Neural progenitor cell (in vitro differentiated cells): ENCODE data around the gene FAM163B. TPM values are rescaled to one million over a fixed set of nuclear protein-coding genes. Genes with fewer than 3 reads are reported as not detected.

Source experiments
- DNase-seq: peaks from one replicate; pipeline ENCODE4 v3.0.0-alpha.2; 2016; ENCODE audit warnings: low spot score
- H2AFZ ChIP-seq: fragments of 200-600 bp; sonication (generic); replicated peaks from 2 replicates; pipeline ENCODE4 v1.6.1; 2016; ENCODE audit warnings: antibody characterized with exemption
- H3F3A ChIP-seq: fragments of 200-600 bp; sonication (generic); 2 replicates; pipeline ENCODE4 v1.6.1; 2016; ENCODE audit warnings: antibody characterized with exemption, low read depth
- H3K27ac ChIP-seq: fragments of 200-600 bp; sonication (generic); 2 replicates; pipeline ENCODE4 v1.5.1; 2016; ENCODE audit warnings: mild to moderate bottlenecking
- H3K27me3 ChIP-seq: fragments of 200-600 bp; sonication (generic); 2 replicates; pipeline ENCODE4 v1.6.1; 2016; ENCODE audit warnings: mild to moderate bottlenecking, moderate library complexity
- H3K36me3 ChIP-seq: fragments of 200-600 bp; sonication (generic); 2 replicates; pipeline ENCODE4 v1.5.1; 2016
- H3K4me1 ChIP-seq: fragments of 200-600 bp; sonication (generic); 2 replicates; pipeline ENCODE4 v1.6.1; 2016; ENCODE audit warnings: mixed run types
- H3K4me2 ChIP-seq: fragments of 200-600 bp; sonication (generic); 2 replicates; pipeline ENCODE4 v1.6.1; 2016
- H3K4me3 ChIP-seq: fragments of 200-600 bp; sonication (generic); 2 replicates; pipeline ENCODE4 v1.5.1; 2016
- H3K79me2 ChIP-seq: fragments of 200-600 bp; sonication (generic); 2 replicates; pipeline ENCODE4 v1.6.1; 2016; ENCODE audit warnings: low read depth
- H3K9ac ChIP-seq: fragments of 200-600 bp; sonication (generic); 2 replicates; pipeline ENCODE4 v1.6.1; 2016
- H3K9me3 ChIP-seq: fragments of 200-600 bp; sonication (generic); 2 replicates; pipeline ENCODE4 v1.5.1; 2016; ENCODE audit warnings: low read depth
- H4K20me1 ChIP-seq: fragments of 200-600 bp; sonication (generic); 2 replicates; pipeline ENCODE4 v1.6.1; 2016; ENCODE audit warnings: low read depth
- H3K27ac Mint-ChIP-seq: 3 replicates; pipeline ENCODE4 v1.8.0; 2021; ENCODE audit warnings: mixed read lengths
- H3K27me3 Mint-ChIP-seq: 2 replicates; pipeline ENCODE4 v1.8.0; 2022; ENCODE audit warnings: low read depth, mild to moderate bottlenecking, inconsistent platforms, moderate library complexity, mixed read lengths; ENCODE audit not compliant: insufficient read depth
- H3K36me3 Mint-ChIP-seq: 3 replicates; pipeline ENCODE4 v1.8.0; 2021; ENCODE audit warnings: mixed read lengths
- H3K4me1 Mint-ChIP-seq: 3 replicates; pipeline ENCODE4 v1.8.0; 2021; ENCODE audit warnings: mixed read lengths
- H3K4me3 Mint-ChIP-seq: 3 replicates; pipeline ENCODE4 v1.8.0; 2021; ENCODE audit warnings: mild to moderate bottlenecking, moderate library complexity, mixed read lengths
- H3K9me3 Mint-ChIP-seq: 3 replicates; pipeline ENCODE4 v1.8.0; 2020; ENCODE audit warnings: mixed read lengths
- CTCF ChIP-seq: fragments of 200-600 bp; sonication (generic); IDR thresholded peaks from 2 replicates; pipeline ENCODE4 v1.5.1; 2017; ENCODE audit warnings: antibody characterized with exemption, mild to moderate bottlenecking
- EZH2 ChIP-seq: fragments of 200-600 bp; sonication (generic); IDR thresholded peaks from 2 replicates; pipeline ENCODE4 v1.6.1; 2017; ENCODE audit warnings: antibody characterized with exemption, mild to moderate bottlenecking, moderate library complexity
- EZH2phosphoT487 ChIP-seq: fragments of 200-600 bp; sonication (generic); IDR thresholded peaks from 2 replicates; pipeline ENCODE4 v1.6.1; 2017; ENCODE audit warnings: antibody characterized with exemption
- total RNA-seq: library from RNA; depleted of rRNA; stranded (reverse); fragments of >200 nt; gene quantifications from 2 replicates; pipeline ENCODE4 v1.2.3, GENCODE V29; 2015; ENCODE audit warnings: low replicate concordance

FAM163B gene
- total RNA-seq, 1 donor from 2014 or later, result not detected

GRCh38 chr9:133542002-133542401, 67.2 kb downstream of the FAM163B start:
- Histone ChIP-seq H3K27me3 (no peaks in the 10 kb centered on the region), H3K79me2 (no peaks in the 10 kb centered on the region), H2AFZ (no peak overlapping the region), H3K9ac (no peak overlapping the region), H3K9me3 (no peaks in the 10 kb centered on the region), H3K27ac (no peak overlapping the region), H3K4me2 (no peak overlapping the region), H4K20me1 (no peaks in the 10 kb centered on the region), H3K4me3 (no peak overlapping the region), H3F3A (no peaks in the 10 kb centered on the region), H3K4me1 (peaks cover 6% of the 10 kb centered on the region), H3K36me3 (no peaks in the 10 kb centered on the region)
- DNase-seq, result no peak
- Mint-ChIP-seq H3K27ac (no peak overlapping the region), H3K36me3 (no peaks in the 10 kb centered on the region), H3K27me3 (peaks cover 2% of the 10 kb centered on the region), H3K9me3 (no peaks in the 10 kb centered on the region), H3K4me3 (no peak overlapping the region), H3K4me1 (peaks cover 13% of the 10 kb centered on the region)
- no peak for TF ChIP-seq EZH2

GRCh38 chr9:133540698-133541025, 68.5 kb downstream of the FAM163B start:
- H3F3A ChIP-seq, result no peaks in the 10 kb centered on the region
- H3K4me3 Mint-ChIP-seq, result no peak overlapping the region
- H3K27ac Mint-ChIP-seq, result no peak overlapping the region
- H3K27ac ChIP-seq, result no peak overlapping the region
- no peak for TF ChIP-seq EZH2
- no peak for TF ChIP-seq EZH2phosphoT487
- peak; percentile 33 for TF ChIP-seq CTCF
- peaks cover 16% of the 10 kb centered on the region for H3K4me1 Mint-ChIP-seq
- H3K79me2 ChIP-seq, result no peaks in the 10 kb centered on the region
- DNase-seq, result no peak
- H3K27me3 ChIP-seq, result no peaks in the 10 kb centered on the region
- no peak overlapping the region for H3K4me3 ChIP-seq
- H3K9me3 Mint-ChIP-seq, result no peaks in the 10 kb centered on the region
- peaks cover 6% of the 10 kb centered on the region for H3K4me1 ChIP-seq
- no peaks in the 10 kb centered on the region for H4K20me1 ChIP-seq
- no peak overlapping the region for H2AFZ ChIP-seq
- no peaks in the 10 kb centered on the region for H3K36me3 ChIP-seq
- no peaks in the 10 kb centered on the region for H3K36me3 Mint-ChIP-seq
- H3K9me3 ChIP-seq, result no peaks in the 10 kb centered on the region
- H3K27me3 Mint-ChIP-seq, result peaks cover 2% of the 10 kb centered on the region
- H3K4me2 ChIP-seq, result no peak overlapping the region
- no peak overlapping the region for H3K9ac ChIP-seq

- Mint-ChIP-seq H3K4me1 (peaks cover 20% of the 10 kb centered on the region), H3K9me3 (no peaks in the 10 kb centered on the region), H3K4me3 (no peak overlapping the region), H3K36me3 (no peaks in the 10 kb centered on the region), H3K27ac (no peak overlapping the region), H3K27me3 (peaks cover 2% of the 10 kb centered on the region)
- H3K27ac ChIP-seq, result no peak overlapping the region
- H3K79me2 ChIP-seq, result no peaks in the 10 kb centered on the region
- TF ChIP-seq EZH2phosphoT487 (no peak), EZH2 (no peak), CTCF (no peak)
- DNase-seq, result no peak
- H3K27me3 ChIP-seq, result no peaks in the 10 kb centered on the region
- H3K4me1 ChIP-seq, result peaks cover 6% of the 10 kb centered on the region
- no peaks in the 10 kb centered on the region for H3F3A ChIP-seq
- no peak overlapping the region for H3K4me3 ChIP-seq
- no peaks in the 10 kb centered on the region for H4K20me1 ChIP-seq
- H3K36me3 ChIP-seq, result no peaks in the 10 kb centered on the region
- no peak overlapping the region for H3K9ac ChIP-seq
- no peak overlapping the region for H3K4me2 ChIP-seq
- no peak overlapping the region for H2AFZ ChIP-seq
- H3K9me3 ChIP-seq, result no peaks in the 10 kb centered on the region
Measured at GRCh38 chr9:133539991-133540697, 69.0 kb downstream of the FAM163B start.
